Right lobe of liver (tissue), 4 donors: ENCODE data around the gene KL.

Source experiments
- POLR2A ChIP-seq: fragments of 450-650 bp; IDR thresholded peaks from one replicate; pipeline ENCODE4 v1.6.1; 2017; ENCODE audit warnings: antibody characterized with exemption, mild to moderate bottlenecking
- TF ChIP-seq, protein P1 (sequence below), 4 donors: fragments of 200-600 bp in 3 of 4; fragments of 450-650 bp in 1 of 4; IDR thresholded peaks; one replicate each; pipeline versions ENCODE4 v1.5.1 to v1.8.0; 2016 to 2022; ENCODE audit warnings: antibody characterized with exemption in 4 of 4, mild to moderate bottlenecking in 2 of 4
- donor health status: DM: no; HTN: no; CAD: no.
- donor health status: DM: no; HTN: no; CAD: no.
- donor health status: DM: no; HTN: yes; CAD: no.

DNA sequence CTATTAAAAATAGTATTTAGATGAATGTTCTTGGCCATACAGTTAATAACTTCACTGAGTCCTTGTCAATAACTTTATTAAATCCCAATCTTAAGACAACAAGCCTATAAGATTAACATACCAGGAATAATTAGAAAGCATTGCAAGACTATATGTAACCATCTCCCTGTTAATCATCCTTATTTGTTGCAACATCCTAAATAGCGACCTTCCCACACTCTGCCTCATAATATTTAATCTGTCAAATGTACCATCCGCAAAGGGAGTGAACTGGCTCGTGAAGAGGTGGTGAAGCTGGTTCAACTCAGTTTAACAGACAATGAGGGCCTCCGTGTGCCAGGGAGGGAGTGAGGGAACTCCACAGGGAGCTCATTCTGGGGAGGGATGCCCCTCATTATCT is 33.9 kb downstream of the KL start:
- TF ChIP-seq, protein P1, sequence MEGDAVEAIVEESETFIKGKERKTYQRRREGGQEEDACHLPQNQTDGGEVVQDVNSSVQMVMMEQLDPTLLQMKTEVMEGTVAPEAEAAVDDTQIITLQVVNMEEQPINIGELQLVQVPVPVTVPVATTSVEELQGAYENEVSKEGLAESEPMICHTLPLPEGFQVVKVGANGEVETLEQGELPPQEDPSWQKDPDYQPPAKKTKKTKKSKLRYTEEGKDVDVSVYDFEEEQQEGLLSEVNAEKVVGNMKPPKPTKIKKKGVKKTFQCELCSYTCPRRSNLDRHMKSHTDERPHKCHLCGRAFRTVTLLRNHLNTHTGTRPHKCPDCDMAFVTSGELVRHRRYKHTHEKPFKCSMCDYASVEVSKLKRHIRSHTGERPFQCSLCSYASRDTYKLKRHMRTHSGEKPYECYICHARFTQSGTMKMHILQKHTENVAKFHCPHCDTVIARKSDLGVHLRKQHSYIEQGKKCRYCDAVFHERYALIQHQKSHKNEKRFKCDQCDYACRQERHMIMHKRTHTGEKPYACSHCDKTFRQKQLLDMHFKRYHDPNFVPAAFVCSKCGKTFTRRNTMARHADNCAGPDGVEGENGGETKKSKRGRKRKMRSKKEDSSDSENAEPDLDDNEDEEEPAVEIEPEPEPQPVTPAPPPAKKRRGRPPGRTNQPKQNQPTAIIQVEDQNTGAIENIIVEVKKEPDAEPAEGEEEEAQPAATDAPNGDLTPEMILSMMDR (IDR thresholded peaks at IDR 0.05), result no peak
- TF ChIP-seq POLR2A, result no peak
